OCI-LY3 (cell line): ENCODE results near the gene PRMT5.

ENCODE experiments used
- H2AFZ ChIP-seq: fragments of 200-600, 300-600 bp; shearing (Covaris generic); 2 replicates; pipeline ENCODE4 v1.6.0; 2014; ENCODE audit warnings: antibody characterized with exemption, low read depth, low read length
- H3K27ac ChIP-seq: fragments of 200-600, 300-600 bp; sonication (generic); 2 replicates; pipeline ENCODE4 v1.5.1; 2014; ENCODE audit warnings: mild to moderate bottlenecking, low read length, moderate library complexity, mixed read lengths
- H3K27me3 ChIP-seq: fragments of 200-600, 300-600 bp; sonication (generic); 2 replicates; pipeline ENCODE4 v1.6.1; 2014; ENCODE audit warnings: low read depth, low read length, mixed read lengths
- H3K36me3 ChIP-seq: fragments of 200-600, 300-600 bp; sonication (generic); replicated peaks from 2 replicates; pipeline ENCODE3; 2014; ENCODE audit warnings: low read depth, low read length, mixed read lengths
- H3K4me1 ChIP-seq: fragments of 300-600, 200-600 bp; sonication (generic); 2 replicates; pipeline ENCODE4 v1.6.1; 2014; ENCODE audit warnings: low read length, mixed read lengths
- H3K4me2 ChIP-seq: fragments of 200-600, 300-600 bp; sonication (generic); 2 replicates; pipeline ENCODE4 v1.6.1; 2014; ENCODE audit warnings: low read length, mixed read lengths
- H3K4me3 ChIP-seq: fragments of 300-600, 200-600 bp; sonication (generic); 2 replicates; pipeline ENCODE4 v1.5.1; 2014; ENCODE audit warnings: antibody characterized with exemption, mild to moderate bottlenecking, low read length, moderate library complexity
- H3K79me2 ChIP-seq: fragments of 300-600, 200-600 bp; shearing (Covaris generic); 2 replicates; pipeline ENCODE4 v1.6.1; 2014; ENCODE audit warnings: mild to moderate bottlenecking, low read length, mixed read lengths
- H3K9ac ChIP-seq: fragments of 300-600, 200-600 bp; shearing (Covaris generic); 2 replicates; pipeline ENCODE4 v1.6.0; 2014; ENCODE audit warnings: mild to moderate bottlenecking, low read length, moderate library complexity
- H3K9me3 ChIP-seq: fragments of 200-600, 300-600 bp; shearing (Covaris generic); 2 replicates; pipeline ENCODE4 v1.6.1; 2014; ENCODE audit warnings: low read length, mixed read lengths; ENCODE audit not compliant: insufficient read depth
- H4K20me1 ChIP-seq: fragments of 200-600, 300-600 bp; sonication (generic); 2 replicates; pipeline ENCODE4 v1.6.1; 2016; ENCODE audit warnings: low read length, mixed read lengths; ENCODE audit not compliant: insufficient read depth
- EZH2phosphoT487 ChIP-seq: fragments of 200-600 bp; shearing (Covaris generic); IDR thresholded peaks from 2 replicates; pipeline ENCODE4 v1.6.1; 2018; ENCODE audit warnings: antibody characterized with exemption, mixed run types, low read depth
- TF ChIP-seq, protein P1 (sequence below): fragments of 200-600, 300-600 bp; sonication (generic); IDR thresholded peaks from 2 replicates; pipeline ENCODE4 v1.5.1; 2014; ENCODE audit warnings: antibody characterized with exemption, low read length, low read depth

PRMT5 gene

DNA sequence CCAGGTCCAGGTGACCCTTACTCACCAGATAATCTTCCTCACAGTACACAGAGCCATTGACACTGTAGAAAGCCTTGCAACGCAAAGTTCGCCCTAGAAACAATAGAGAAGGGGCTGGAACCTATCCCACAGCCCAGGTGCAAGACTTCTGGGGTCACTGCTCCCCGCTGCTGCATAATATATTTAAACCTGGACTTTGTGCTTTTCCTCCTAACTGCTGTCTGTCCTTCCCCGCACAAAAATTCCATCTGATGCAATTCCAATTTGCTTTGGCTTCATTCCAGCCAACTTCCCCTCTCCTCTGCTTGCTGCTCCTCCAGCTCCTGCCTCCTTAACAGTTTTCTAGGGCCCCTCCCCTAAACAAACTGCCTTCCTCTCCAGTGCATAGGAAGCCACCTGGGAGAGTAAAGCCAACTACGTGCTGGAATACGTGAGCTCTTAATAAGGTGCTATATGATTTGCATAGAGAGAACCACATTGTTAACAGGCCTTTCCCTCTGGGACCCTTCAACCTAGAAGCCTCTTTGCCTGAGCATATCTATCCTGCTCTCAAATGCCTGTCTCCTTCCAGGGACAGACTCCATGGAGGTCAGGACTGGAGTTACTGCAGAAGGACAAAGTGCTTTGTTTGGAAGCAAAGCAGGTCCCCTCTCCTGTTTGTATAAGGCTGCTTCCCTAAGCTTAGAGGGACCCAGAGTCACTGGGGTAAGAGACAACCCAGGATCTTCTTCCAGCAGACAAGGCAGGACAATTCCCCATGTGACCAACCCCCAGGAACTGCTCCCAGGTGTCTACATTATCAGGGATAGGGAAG, 47.7 kb upstream of the PRMT5 start:
- H3K36me3 ChIP-seq = no peaks in the 10 kb centered on the region

DNA sequence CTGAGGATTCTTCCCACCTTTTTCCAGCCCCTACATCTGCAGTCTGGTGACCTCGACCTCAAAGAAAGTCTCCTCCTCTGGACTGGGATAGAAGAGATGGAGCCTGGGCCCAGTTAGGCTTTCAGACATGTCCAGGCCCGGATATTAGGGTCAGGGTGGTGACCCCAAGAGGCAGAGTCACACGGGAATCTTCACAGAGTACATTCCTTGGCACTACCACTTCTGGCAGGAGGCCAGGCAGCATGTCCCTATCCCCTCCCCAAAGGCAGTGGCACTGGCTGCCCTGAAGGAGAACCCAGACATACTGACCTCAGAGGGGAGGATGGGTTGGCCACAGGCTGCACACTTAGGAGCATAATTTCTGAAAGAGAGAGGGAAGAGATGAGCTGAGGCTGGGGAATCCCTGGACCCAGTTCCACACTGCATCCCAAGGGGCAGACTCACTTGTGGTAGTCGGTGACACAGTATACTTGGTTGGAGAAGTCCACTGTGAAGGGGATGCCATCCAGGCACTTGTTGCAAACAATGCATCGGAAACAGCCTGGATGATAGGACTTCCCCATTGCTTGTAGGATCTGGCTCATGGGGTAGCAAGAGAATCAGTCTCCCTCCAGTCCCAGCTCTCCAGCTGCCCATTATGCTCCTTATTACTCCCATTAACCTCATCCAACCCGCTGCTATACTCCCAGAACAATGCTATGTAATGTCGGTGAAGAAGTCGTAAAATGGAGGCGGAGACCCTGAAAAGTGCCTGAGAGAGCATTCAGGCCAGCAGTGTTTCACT, 45.5 kb upstream of the PRMT5 start:
- Histone ChIP-seq H3K9me3 (no peaks in the 10 kb centered on the region), H2AFZ (no peak overlapping the region), H3K79me2 (no peaks in the 10 kb centered on the region), H3K36me3 (no peaks in the 10 kb centered on the region), H3K4me1 (peaks cover 5% of the 10 kb centered on the region), H3K9ac (no peak overlapping the region), H3K4me2 (no peak overlapping the region), H3K27ac (no peak overlapping the region), H3K27me3 (no peaks in the 10 kb centered on the region), H3K4me3 (no peak overlapping the region), H4K20me1 (no peaks in the 10 kb centered on the region)
- TF ChIP-seq, protein P1, sequence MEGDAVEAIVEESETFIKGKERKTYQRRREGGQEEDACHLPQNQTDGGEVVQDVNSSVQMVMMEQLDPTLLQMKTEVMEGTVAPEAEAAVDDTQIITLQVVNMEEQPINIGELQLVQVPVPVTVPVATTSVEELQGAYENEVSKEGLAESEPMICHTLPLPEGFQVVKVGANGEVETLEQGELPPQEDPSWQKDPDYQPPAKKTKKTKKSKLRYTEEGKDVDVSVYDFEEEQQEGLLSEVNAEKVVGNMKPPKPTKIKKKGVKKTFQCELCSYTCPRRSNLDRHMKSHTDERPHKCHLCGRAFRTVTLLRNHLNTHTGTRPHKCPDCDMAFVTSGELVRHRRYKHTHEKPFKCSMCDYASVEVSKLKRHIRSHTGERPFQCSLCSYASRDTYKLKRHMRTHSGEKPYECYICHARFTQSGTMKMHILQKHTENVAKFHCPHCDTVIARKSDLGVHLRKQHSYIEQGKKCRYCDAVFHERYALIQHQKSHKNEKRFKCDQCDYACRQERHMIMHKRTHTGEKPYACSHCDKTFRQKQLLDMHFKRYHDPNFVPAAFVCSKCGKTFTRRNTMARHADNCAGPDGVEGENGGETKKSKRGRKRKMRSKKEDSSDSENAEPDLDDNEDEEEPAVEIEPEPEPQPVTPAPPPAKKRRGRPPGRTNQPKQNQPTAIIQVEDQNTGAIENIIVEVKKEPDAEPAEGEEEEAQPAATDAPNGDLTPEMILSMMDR = no peak
- no peak for TF ChIP-seq EZH2phosphoT487

More for the DNA sequence above, 47.7 kb upstream of the PRMT5 start:
- Histone ChIP-seq H2AFZ (no peak overlapping the region), H3K27ac (no peak overlapping the region), H3K4me2 (no peak overlapping the region), H3K27me3 (no peaks in the 10 kb centered on the region), H3K9ac (no peak overlapping the region), H3K4me1 (peaks cover 5% of the 10 kb centered on the region), H3K79me2 (no peaks in the 10 kb centered on the region), H4K20me1 (no peaks in the 10 kb centered on the region), H3K4me3 (no peak overlapping the region), H3K9me3 (no peaks in the 10 kb centered on the region)
- TF ChIP-seq EZH2phosphoT487 = no peak
- TF ChIP-seq, protein P1 = no peak

DNA sequence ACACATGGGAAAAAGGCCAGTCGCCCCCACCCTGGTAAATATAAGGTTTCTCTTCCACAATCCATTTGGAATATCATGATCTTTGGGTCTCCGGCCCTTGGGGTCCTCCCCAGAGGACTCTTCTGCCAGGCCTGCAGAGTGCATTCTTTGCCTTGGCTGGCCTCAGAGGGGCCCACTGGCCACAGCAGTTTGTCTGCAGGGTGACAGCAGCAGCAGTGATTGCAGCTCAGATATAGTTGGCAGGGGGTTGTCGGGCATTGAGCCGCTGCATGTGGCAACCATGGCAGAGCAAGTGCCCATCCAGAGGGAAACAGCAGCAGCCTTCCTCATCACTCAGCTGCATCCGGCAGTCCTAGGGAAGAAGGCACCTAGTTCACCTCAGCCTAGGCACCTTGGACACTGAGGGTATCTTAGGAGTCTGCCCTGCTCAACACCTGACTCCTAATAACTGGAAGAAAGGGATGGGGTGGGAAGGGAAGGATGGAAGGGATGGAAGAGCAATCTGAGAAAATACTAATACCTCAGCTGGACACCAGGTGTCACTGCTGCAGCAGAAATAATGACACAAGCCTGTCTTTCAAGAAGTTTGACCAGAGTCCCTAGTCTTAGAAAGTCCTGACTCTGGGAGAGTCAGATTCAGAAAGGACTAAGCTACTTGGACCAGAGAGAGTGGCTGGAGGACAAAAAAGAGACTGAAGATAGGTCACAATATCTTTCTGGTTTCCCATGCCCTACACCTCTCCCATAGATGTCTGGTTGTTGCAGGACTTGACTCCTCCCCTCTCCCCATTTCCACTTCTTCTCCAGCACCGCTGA, 44.2 kb upstream of the PRMT5 start:
- Histone ChIP-seq H2AFZ (no peak overlapping the region), H3K4me1 (peaks cover 5% of the 10 kb centered on the region), H3K9ac (no peak overlapping the region), H3K4me2 (no peak overlapping the region), H4K20me1 (no peaks in the 10 kb centered on the region), H3K27ac (no peak overlapping the region), H3K36me3 (no peaks in the 10 kb centered on the region), H3K79me2 (no peaks in the 10 kb centered on the region), H3K9me3 (no peaks in the 10 kb centered on the region), H3K4me3 (no peak overlapping the region), H3K27me3 (no peaks in the 10 kb centered on the region)
- TF ChIP-seq, protein P1 = peak; percentile 75
- TF ChIP-seq EZH2phosphoT487 = no peak
